ENCODE measurements around the gene CALY.

The CALY gene

GRCh38 chr10:133294189-133294588 lies 42.5 kb downstream of the CALY start:
- Histone ChIP-seq H3K27me3 (ENCODE audit: low read length) (no peaks in the 10 kb centered on the region), H3K36me3 (ENCODE audit: low read length) (no peaks in the 10 kb centered on the region), H3K79me2 (ENCODE audit: insufficient read depth, low read length) (no peaks in the 10 kb centered on the region), H3K4me2 (ENCODE audit: low read depth, low read length, poor library complexity, severe bottlenecking) (no peak overlapping the region), H3F3A (ENCODE audit: insufficient read depth) (no peaks in the 10 kb centered on the region), H2AFZ (ENCODE audit: low read depth, low read length, severe bottlenecking) (no peak overlapping the region), H3K9ac (ENCODE audit: low read length) (no peak overlapping the region), H3K27ac (ENCODE audit: low read depth, low read length) (no peak overlapping the region), H3K9me3 (ENCODE audit: insufficient read depth, low read length) (no peaks in the 10 kb centered on the region), H3K4me3 (ENCODE audit: insufficient read depth, low read length, poor library complexity, severe bottlenecking) (no peak overlapping the region), H3K9me2 (replicated peaks; ENCODE audit: insufficient read depth, low read length) (no peaks in the 10 kb centered on the region), H4K20me1 (ENCODE audit: low read depth, low read length) (no peaks in the 10 kb centered on the region)
- TF ChIP-seq CTCF (IDR thresholded peaks at IDR 0.05; ENCODE audit: insufficient read depth, low read length, poor library complexity, severe bottlenecking) (no peak), EZH2phosphoT487 (conservative IDR thresholded peaks at IDR 0.05; ENCODE audit: low read length) (no peak)

DNA sequence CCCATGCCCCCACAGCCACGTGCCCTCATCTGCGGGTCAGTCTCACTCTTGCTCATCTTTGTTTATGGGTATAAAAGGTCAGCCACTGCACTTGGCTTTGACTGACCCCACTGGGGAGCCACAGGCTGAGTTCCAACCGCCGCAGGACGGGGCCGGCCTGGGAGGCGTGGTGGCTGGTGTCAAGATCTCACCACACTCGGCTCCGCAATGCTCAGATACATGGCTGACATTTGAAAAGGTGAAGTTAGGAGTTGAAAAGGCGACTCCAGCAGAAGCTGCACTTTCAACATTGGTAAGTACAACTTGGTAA lies 42.9 kb downstream of the CALY start:
- Histone ChIP-seq H3K79me2 (ENCODE audit: insufficient read depth, low read length) (no peaks in the 10 kb centered on the region), H3K36me3 (ENCODE audit: low read length) (no peaks in the 10 kb centered on the region), H3K9me2 (replicated peaks; ENCODE audit: insufficient read depth, low read length) (no peaks in the 10 kb centered on the region), H3K27ac (ENCODE audit: low read depth, low read length) (no peak overlapping the region), H4K20me1 (ENCODE audit: low read depth, low read length) (no peaks in the 10 kb centered on the region), H3K27me3 (ENCODE audit: low read length) (no peaks in the 10 kb centered on the region), H3K4me2 (ENCODE audit: low read depth, low read length, poor library complexity, severe bottlenecking) (no peak overlapping the region), H3K9me3 (ENCODE audit: insufficient read depth, low read length) (no peaks in the 10 kb centered on the region), H3F3A (ENCODE audit: insufficient read depth) (no peaks in the 10 kb centered on the region), H3K9ac (ENCODE audit: low read length) (no peak overlapping the region), H2AFZ (ENCODE audit: low read depth, low read length, severe bottlenecking) (no peak overlapping the region), H3K4me3 (ENCODE audit: insufficient read depth, low read length, poor library complexity, severe bottlenecking) (no peak overlapping the region)
- TF ChIP-seq EZH2phosphoT487 (conservative IDR thresholded peaks at IDR 0.05; ENCODE audit: low read length) (no peak), CTCF (IDR thresholded peaks at IDR 0.05; ENCODE audit: insufficient read depth, low read length, poor library complexity, severe bottlenecking) (no peak)

DNA sequence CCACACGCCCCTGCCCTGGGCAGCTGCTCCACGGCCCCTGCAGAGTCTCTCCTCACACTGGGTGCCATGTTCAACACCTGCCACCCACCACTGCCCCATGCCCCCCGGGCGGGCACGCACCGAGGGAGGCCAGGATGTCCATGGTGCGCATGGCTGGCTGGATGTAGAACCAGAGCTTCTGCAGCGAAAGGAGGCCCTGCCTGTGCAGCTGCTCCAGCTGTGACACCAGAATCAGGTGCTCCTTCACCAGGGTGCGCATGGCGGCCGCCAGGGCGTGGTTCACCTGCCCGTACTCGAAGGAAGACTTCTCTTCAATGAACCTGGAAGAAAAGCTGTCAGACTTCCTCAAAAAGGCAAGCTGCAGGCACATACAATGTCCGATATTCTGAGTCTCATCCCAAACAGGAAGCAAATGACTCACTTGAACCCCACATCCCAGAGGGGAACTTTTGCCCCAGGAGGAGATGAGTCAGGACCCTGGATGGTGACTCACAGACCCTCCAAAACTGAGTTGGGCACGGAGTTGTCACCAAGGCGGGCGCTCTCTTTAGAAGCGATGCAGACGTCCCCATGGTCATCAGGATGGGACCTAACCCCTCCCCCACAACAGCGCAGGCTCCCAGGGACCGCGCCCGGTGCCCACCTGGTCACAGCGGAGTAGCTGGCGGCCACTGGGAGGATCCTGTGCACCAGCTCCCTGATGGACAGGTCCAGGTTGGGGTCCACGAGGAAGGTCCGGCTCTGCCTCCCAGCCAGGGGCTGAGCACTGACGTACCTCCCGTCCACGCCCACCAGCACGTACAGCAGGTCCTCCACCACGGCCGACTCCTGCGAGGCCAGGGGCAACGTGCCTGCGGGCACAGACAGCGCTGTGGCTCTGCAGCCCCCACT lies 43.5 kb downstream of the CALY start:
- no peaks in the 10 kb centered on the region for H3F3A ChIP-seq (ENCODE audit: insufficient read depth)
- H2AFZ ChIP-seq (ENCODE audit: low read depth, low read length, severe bottlenecking) = no peak overlapping the region
- no peak for TF ChIP-seq EZH2phosphoT487 (conservative IDR thresholded peaks at IDR 0.05; ENCODE audit: low read length)
- no peak for TF ChIP-seq CTCF (IDR thresholded peaks at IDR 0.05; ENCODE audit: insufficient read depth, low read length, poor library complexity, severe bottlenecking)
- H4K20me1 ChIP-seq (ENCODE audit: low read depth, low read length) = no peaks in the 10 kb centered on the region
- H3K4me2 ChIP-seq (ENCODE audit: low read depth, low read length, poor library complexity, severe bottlenecking) = no peak overlapping the region
- no peak overlapping the region for H3K27ac ChIP-seq (ENCODE audit: low read depth, low read length)
- H3K27me3 ChIP-seq (ENCODE audit: low read length) = no peaks in the 10 kb centered on the region
- no peaks in the 10 kb centered on the region for H3K9me2 ChIP-seq (replicated peaks; ENCODE audit: insufficient read depth, low read length)
- no peak overlapping the region for H3K4me3 ChIP-seq (ENCODE audit: insufficient read depth, low read length, poor library complexity, severe bottlenecking)
- no peaks in the 10 kb centered on the region for H3K9me3 ChIP-seq (ENCODE audit: insufficient read depth, low read length)
- H3K9ac ChIP-seq (ENCODE audit: low read length) = no peak overlapping the region
- H3K36me3 ChIP-seq (ENCODE audit: low read length) = no peaks in the 10 kb centered on the region
- H3K79me2 ChIP-seq (ENCODE audit: insufficient read depth, low read length) = no peaks in the 10 kb centered on the region
